Activated CD4-positive, alpha-beta memory T cell treated with anti-CD3 and anti-CD28 coated beads for 36 hours (primary cell): Measurements from ENCODE around the gene NUDT22. TPM values are rescaled to one million over a fixed set of nuclear protein-coding genes. Genes with fewer than 3 reads are reported as not detected.

Source experiments
- CTCF ChIA-PET: fragments of 350-600 bp; sonication (Branson Sonifier 250); formaldehyde crosslinking; loops from one replicate; lab custom pipeline; 2021; ENCODE audit warnings: antibody characterized with exemption, inconsistent platforms; lab: Charles Lee
- POLR2A ChIA-PET: fragments of 350-600 bp; sonication (Branson Sonifier 250); formaldehyde crosslinking; loops from one replicate; lab custom pipeline; 2021; ENCODE audit warnings: antibody characterized with exemption; lab: Charles Lee
- DNase-seq: peaks from one replicate; pipeline ENCODE4 v3.0.0-alpha.2; 2020
- H3K27ac Mint-ChIP-seq: one replicate; pipeline ENCODE4 v1.8.0; 2021; ENCODE audit warnings: mixed read lengths
- H3K27me3 Mint-ChIP-seq: one replicate; pipeline ENCODE4 v1.8.0; 2021; ENCODE audit warnings: mixed read lengths
- H3K36me3 Mint-ChIP-seq: one replicate; pipeline ENCODE4 v1.8.0; 2021; ENCODE audit warnings: mixed read lengths
- H3K4me1 Mint-ChIP-seq: one replicate; pipeline ENCODE4 v1.8.0; 2021; ENCODE audit warnings: low read depth, mixed read lengths
- H3K4me3 Mint-ChIP-seq: one replicate; pipeline ENCODE4 v1.8.0; 2021; ENCODE audit warnings: mild to moderate bottlenecking, mixed read lengths
- H3K9me3 Mint-ChIP-seq: one replicate; pipeline ENCODE4 v1.8.0; 2021; ENCODE audit warnings: mixed read lengths
- intact Hi-C: fragments of 100-400 bp; cut with micrococcal nuclease; formaldehyde crosslinking; loops from one replicate; pipeline ENCODE4 v1.15.1; 2023
- total RNA-seq, 2 experiments: library from RNA; stranded (reverse); gene quantifications; one replicate each; pipeline ENCODE4 v1.2.3, GENCODE V29; 2021

The NUDT22 gene, protein sequence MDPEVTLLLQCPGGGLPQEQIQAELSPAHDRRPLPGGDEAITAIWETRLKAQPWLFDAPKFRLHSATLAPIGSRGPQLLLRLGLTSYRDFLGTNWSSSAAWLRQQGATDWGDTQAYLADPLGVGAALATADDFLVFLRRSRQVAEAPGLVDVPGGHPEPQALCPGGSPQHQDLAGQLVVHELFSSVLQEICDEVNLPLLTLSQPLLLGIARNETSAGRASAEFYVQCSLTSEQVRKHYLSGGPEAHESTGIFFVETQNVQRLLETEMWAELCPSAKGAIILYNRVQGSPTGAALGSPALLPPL
- total RNA-seq: 10 to 100 TPM; 69.8 to 79.8 TPM

DNA sequence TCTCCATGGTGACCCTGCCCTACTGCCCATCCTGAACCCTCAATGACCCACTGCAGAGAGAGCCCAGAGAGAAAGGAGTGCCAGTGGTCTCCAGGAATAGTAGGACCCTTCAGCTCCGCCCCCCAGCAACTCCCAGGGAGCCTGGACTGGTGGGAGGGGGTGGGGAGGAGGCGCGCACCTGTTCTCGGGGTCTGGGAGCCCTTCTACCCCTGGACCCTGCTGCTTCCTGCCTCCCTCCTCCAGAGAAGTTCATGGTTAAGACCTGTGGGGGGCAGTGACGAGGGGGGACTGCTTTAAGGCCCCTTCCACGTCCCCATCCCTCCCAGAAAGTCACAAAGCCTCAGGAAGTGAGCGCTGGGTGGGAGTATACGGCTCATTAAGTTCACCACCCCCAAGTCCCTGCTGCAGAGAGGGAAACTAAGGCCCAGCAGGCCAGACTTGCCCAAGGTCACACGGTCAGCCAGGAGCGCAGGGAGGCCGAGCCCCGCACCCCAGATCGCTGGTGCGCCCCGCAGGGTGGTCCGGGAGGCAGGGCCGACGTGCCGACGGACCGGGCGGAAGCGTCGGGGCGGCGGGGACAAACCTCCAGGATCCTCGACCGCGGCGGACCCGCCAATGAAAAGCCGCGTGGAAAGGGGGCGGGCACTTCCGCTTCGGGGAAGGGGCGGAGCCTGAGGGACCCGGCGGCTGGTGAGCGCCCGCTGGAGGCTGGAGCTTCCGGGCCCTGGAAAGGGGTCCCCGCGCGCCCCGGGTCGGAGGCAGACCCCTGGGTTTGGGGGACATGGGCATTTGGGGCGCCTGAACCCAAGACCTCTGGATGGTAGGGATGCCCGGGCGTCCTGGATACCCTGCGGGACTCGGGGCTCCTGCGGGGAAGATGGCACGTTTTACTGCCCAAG lies at the start of gene NUDT22, which contains the start of gene TRPT1:
Gene NUDT22 (plus strand): TSS at position 667 of the 899 bp plus-strand sequence. CDS start 379 bp downstream, outside the sequence.
Gene TRPT1 (minus strand): TSS at position 579 of the 899 bp plus-strand sequence. CDS start 326 bp downstream, at position 253.
- peaks cover 28% of the 10 kb centered on the region for H3K4me1 Mint-ChIP-seq

DNA sequence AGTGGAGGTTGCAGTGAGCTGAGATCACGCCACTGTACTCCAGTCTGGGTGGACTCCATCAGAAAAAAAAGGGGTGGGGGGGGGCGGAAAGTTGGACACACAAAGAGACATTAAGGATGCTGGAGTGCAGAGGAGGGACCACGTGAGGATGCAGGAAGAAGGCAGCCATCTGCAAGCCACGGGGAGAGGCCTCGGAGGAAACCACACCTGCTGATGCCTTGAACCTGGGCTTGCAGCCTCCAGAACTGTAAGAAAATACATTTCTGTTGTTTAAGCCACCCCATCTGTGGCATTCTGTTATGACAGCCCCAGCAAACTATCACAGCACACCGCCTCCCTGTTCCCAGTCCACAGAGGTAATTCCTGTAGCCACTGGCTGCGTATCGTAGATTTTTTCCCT lies 49.3 kb upstream of the NUDT22 start:
- ChIA-PET CTCF (no interaction called here), POLR2A (no interaction called here)
- Mint-ChIP-seq H3K36me3 (peaks cover 6% of the 10 kb centered on the region), H3K27ac (no peak overlapping the region), H3K27me3 (no peaks in the 10 kb centered on the region), H3K9me3 (peaks cover 8% of the 10 kb centered on the region), H3K4me1 (peaks cover 29% of the 10 kb centered on the region), H3K4me3 (no peak overlapping the region)
- intact Hi-C loops: no loop called here
- DNase-seq: no peak

More for the DNA sequence above, at the start of gene NUDT22, which contains the start of gene TRPT1:
- H3K36me3 Mint-ChIP-seq: peaks cover 5% of the 10 kb centered on the region
- CTCF ChIA-PET: interaction anchor here (0.6 to 5.2 kb wide), 20 partner anchors 8 to 463 kb away, joined by 3 to 38 read pairs (median 3); partner anchors contain the start of genes CATSPERZ, ESRRA, FERMT3 and FKBP2
- no peaks in the 10 kb centered on the region for H3K27me3 Mint-ChIP-seq
- POLR2A ChIA-PET: interaction anchor here (0.9 to 5.4 kb wide), 13 partner anchors 10 to 92 kb away, joined by 3 to 66 read pairs (median 6); partner anchors contain the start of genes BAD, FERMT3, FKBP2 and PPP1R14B
- peak within 1 kb of the TSS; percentile 84 for H3K27ac Mint-ChIP-seq
- no peaks in the 10 kb centered on the region for H3K9me3 Mint-ChIP-seq
- intact Hi-C loops: loop anchor here (1.0 kb wide), 3 partner anchors 14 to 41 kb away; no protein-coding TSS in a partner anchor
- H3K4me3 Mint-ChIP-seq: peak within 1 kb of the TSS; percentile 88
- peak; percentile 95 for DNase-seq

GRCh38 chr11:64178203-64178602 lies 47.9 kb upstream of the NUDT22 start:
- Mint-ChIP-seq H3K9me3 (peaks cover 8% of the 10 kb centered on the region), H3K27ac (no peak overlapping the region), H3K4me1 (peaks cover 35% of the 10 kb centered on the region), H3K4me3 (no peak overlapping the region), H3K36me3 (peaks cover 6% of the 10 kb centered on the region), H3K27me3 (no peaks in the 10 kb centered on the region)
- no peak for DNase-seq
- ChIA-PET POLR2A (no interaction called here), CTCF (no interaction called here)
- intact Hi-C loops: no loop called here

- H3K9me3 Mint-ChIP-seq: peaks cover 2% of the 10 kb centered on the region
- peaks cover 42% of the 10 kb centered on the region for H3K4me1 Mint-ChIP-seq
- H3K4me3 Mint-ChIP-seq: no peak overlapping the region
- no peak overlapping the region for H3K27ac Mint-ChIP-seq
- intact Hi-C loops: no loop called here
- ChIA-PET POLR2A (interaction anchor here (1.0 kb wide), 1 partner anchor 13 kb away, joined by 3 read pairs; no protein-coding TSS in a partner anchor), CTCF (no interaction called here)
- no peak for DNase-seq
- no peaks in the 10 kb centered on the region for H3K27me3 Mint-ChIP-seq
- peaks cover 1% of the 10 kb centered on the region for H3K36me3 Mint-ChIP-seq
Measured at GRCh38 chr11:64178951-64179639, 47.0 kb upstream of the NUDT22 start.

GRCh38 chr11:64180891-64181290 lies 45.2 kb upstream of the NUDT22 start:
- Mint-ChIP-seq H3K27me3 (no peaks in the 10 kb centered on the region), H3K36me3 (peaks cover 1% of the 10 kb centered on the region), H3K27ac (no peak overlapping the region), H3K4me1 (peaks cover 45% of the 10 kb centered on the region), H3K4me3 (no peak overlapping the region), H3K9me3 (no peaks in the 10 kb centered on the region)
- ChIA-PET POLR2A (interaction anchor here (0.8 to 1.4 kb wide), 2 partner anchors 14 to 43 kb away, joined by 4 to 6 read pairs; no protein-coding TSS in a partner anchor), CTCF (interaction anchor here (1.0 to 1.3 kb wide), 2 partner anchors 181 to 259 kb away, joined by 3 to 4 read pairs; no protein-coding TSS in a partner anchor)
- no peak for DNase-seq
- intact Hi-C loops: no loop called here

DNA sequence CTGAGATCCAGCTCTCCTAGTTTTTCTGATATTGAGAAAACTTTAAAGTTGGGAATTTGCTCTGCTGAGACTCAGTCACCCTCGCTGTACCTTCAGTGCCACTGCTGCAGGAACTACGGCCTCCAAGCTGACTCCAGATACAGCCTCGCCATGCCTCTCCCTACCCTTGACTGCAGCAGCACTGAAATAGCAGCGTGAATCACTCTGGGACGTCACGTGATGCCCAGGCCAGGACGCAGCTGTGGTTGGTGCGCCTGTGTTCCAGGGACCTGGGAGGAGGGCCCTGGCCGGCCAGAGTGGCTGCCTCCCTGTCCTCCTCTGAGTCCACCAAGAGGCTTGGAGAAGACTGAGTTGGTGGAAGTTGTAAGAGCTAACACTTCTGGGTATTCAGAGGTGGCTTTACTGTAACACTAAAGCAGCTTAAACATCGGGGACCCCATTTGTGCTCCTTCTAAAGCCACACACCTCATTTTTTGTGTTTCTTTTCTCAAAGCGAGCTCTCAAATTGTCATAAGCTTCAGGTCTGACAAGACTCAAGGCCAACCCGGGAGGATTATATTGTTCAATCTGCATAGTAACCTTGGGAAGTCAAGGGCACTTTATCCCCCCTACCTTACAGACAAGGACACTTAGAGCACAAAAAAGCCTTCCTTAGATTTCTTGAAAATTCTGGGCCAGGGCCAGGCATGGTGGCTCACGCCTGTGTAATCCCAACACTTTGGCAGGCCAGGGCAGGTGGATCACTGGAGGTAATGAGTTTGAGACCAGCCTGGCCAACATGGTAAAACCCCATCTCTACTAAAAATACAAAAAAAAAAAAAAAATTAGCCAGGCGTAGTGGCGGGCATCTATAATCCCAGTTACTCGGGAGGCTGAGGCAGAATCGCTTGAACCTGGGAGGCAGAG lies 44.3 kb upstream of the NUDT22 start:
- no peak overlapping the region for H3K27ac Mint-ChIP-seq
- no peaks in the 10 kb centered on the region for H3K27me3 Mint-ChIP-seq
- intact Hi-C loops: no loop called here
- peaks cover 3% of the 10 kb centered on the region for H3K36me3 Mint-ChIP-seq
- peaks cover 41% of the 10 kb centered on the region for H3K4me1 Mint-ChIP-seq
- H3K9me3 Mint-ChIP-seq: no peaks in the 10 kb centered on the region
- peak; percentile 68 for DNase-seq
- POLR2A ChIA-PET: interaction anchor here (0.8 to 1.4 kb wide), 2 partner anchors 15 to 42 kb away, joined by 4 to 6 read pairs; no protein-coding TSS in a partner anchor
- CTCF ChIA-PET: interaction anchor here (1.0 to 1.3 kb wide), 4 partner anchors 29 to 260 kb away, joined by 3 to 4 read pairs (median 4); no protein-coding TSS in a partner anchor
- H3K4me3 Mint-ChIP-seq: no peak overlapping the region

DNA sequence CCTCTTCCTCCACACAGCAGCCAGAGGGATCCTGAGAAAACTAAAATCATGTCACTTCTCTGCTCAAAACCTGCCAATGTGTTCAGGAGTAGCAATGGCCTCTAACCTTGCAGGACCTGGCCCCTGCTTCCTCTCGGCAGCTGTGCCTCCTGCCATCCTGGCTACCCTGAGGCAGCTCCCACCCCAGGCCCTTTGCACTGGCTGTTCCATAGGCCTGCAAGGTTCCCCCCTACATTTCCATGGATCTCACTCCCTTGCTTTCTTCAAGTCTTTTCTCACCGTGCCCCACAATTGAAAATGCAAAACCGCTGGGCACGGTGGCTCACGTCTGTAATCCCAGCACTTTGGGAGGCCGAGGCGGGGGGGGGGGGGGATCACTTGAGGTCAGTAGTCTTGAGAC lies 42.2 kb upstream of the NUDT22 start:
- no peaks in the 10 kb centered on the region for H3K27me3 Mint-ChIP-seq
- no peak for DNase-seq
- CTCF ChIA-PET: interaction anchor here (0.5 to 6.2 kb wide), 5 partner anchors 9 to 78 kb away, joined by 3 to 54 read pairs (median 6); partner anchors contain the start of gene FERMT3
- no peak overlapping the region for H3K27ac Mint-ChIP-seq
- POLR2A ChIA-PET: interaction anchor here (2.8 to 5.7 kb wide), 2 partner anchors 9 to 22 kb away, joined by 12 to 111 read pairs; partner anchors contain the start of gene FERMT3
- peak overlapping the region; percentile 17 for H3K4me3 Mint-ChIP-seq
- H3K9me3 Mint-ChIP-seq: no peaks in the 10 kb centered on the region
- H3K4me1 Mint-ChIP-seq: peaks cover 29% of the 10 kb centered on the region
- intact Hi-C loops: loop anchor here (2.0 kb wide), 1 partner anchor 17 kb away; the partner anchor contains the start of gene MACROD1
- peaks cover 8% of the 10 kb centered on the region for H3K36me3 Mint-ChIP-seq

DNA sequence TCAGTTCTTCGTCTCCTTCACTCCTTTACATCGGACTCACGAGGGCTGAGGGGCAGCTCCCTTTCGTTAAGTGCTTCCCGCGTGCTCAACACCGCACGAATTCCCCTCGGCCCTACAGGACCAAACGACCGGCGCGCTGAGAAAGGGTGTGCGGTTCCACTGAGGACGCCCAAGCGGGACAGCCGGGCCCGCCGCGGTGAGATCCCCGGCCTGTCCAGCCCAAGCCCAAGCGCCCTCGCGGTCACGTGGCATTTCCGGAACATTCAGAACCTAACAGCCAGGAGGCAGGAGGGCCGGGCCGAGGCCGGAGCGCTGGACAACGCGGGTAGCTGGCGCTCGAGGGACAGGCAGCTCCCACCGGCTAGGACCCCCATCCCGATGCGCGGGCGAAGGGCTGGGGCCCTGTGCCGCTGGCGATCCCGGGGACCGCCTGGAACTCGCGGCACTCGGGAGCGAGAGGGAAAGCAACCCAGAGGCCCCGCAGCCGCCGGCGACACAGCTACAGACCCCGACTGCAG lies 40.8 kb upstream of the NUDT22 start:
- intact Hi-C loops: loop anchor here (1.0 to 2.0 kb wide), 5 partner anchors 18 to 120 kb away; partner anchors contain the start of genes ESRRA, FKBP2, MACROD1 and NUDT22
- Mint-ChIP-seq H3K27me3 (no peaks in the 10 kb centered on the region), H3K27ac (peak overlapping the region; percentile 96), H3K9me3 (no peaks in the 10 kb centered on the region), H3K4me1 (peaks cover 35% of the 10 kb centered on the region), H3K36me3 (peaks cover 13% of the 10 kb centered on the region), H3K4me3 (peak overlapping the region; percentile 91)
- POLR2A ChIA-PET: interaction anchor here (0.6 to 5.7 kb wide), 15 partner anchors 10 to 211 kb away, joined by 3 to 111 read pairs (median 6); partner anchors contain the start of genes COX8A, FERMT3, FKBP2 and MACROD1
- CTCF ChIA-PET: interaction anchor here (0.7 to 6.2 kb wide), 7 partner anchors 11 to 184 kb away, joined by 3 to 54 read pairs (median 5); partner anchors contain the start of genes FERMT3, NUDT22 and TRPT1
- peak; percentile 54 for DNase-seq

- CTCF ChIA-PET: interaction anchor here (0.7 to 6.2 kb wide), 7 partner anchors 11 to 185 kb away, joined by 3 to 54 read pairs (median 5); partner anchors contain the start of genes FERMT3, NUDT22 and TRPT1
- Mint-ChIP-seq H3K9me3 (no peaks in the 10 kb centered on the region), H3K27me3 (no peaks in the 10 kb centered on the region), H3K36me3 (peaks cover 15% of the 10 kb centered on the region), H3K27ac (peak within 1 kb of the TSS; percentile 96), H3K4me3 (peak within 1 kb of the TSS; percentile 91), H3K4me1 (peaks cover 42% of the 10 kb centered on the region)
- peak; percentile 99 for DNase-seq
- intact Hi-C loops: loop anchor here (1.0 to 2.0 kb wide), 5 partner anchors 19 to 119 kb away; partner anchors contain the start of genes ESRRA, FKBP2, MACROD1 and NUDT22
- POLR2A ChIA-PET: interaction anchor here (0.6 to 5.7 kb wide), 16 partner anchors 11 to 867 kb away, joined by 3 to 111 read pairs (median 8); partner anchors contain the start of genes COX8A, FERMT3, FKBP2 and MACROD1
Measured at GRCh38 chr11:64185693-64186491, 40.2 kb upstream of the NUDT22 start, which contains the start of gene STIP1. Gene STIP1 (plus strand): TSS chr11:64186171. CDS start chr11:64186262, 91 bp downstream.
